Measurements from ENCODE around the gene OR2T12.
"Not testable (repeated sequence)": the region's sequence is repeated elsewhere in the genome, so short reads cannot be mapped to it uniquely, and the experiment has no call there.

The OR2T12 gene, protein sequence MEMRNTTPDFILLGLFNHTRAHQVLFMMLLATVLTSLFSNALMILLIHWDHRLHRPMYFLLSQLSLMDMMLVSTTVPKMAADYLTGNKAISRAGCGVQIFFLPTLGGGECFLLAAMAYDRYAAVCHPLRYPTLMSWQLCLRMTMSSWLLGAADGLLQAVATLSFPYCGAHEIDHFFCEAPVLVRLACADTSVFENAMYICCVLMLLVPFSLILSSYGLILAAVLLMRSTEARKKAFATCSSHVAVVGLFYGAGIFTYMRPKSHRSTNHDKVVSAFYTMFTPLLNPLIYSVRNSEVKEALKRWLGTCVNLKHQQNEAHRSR

DNA sequence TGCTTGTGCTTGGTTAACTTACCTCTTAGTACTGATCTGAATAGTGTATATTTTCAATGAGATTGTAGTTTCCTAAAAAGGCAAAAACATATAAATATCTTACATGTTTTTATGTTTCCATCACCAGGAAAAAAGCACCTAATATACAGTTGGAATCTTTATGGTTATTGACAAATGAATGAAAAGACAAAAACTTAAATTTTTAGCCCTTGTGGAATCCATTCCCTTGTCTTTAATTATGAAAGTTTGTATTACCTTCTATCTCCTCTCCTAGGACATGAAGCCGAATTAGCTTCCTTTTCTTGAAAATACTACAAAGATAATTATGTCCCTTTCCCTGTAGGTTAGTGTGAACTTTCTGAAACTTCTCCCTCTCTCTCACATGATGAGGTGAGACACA lies at the start of gene OR2T12:
OR2T12 (minus strand) TSS at position 101 of the 400 bp plus-strand sequence. CDS start 7,846 bp downstream, outside the sequence.
- DNase-seq: no peak

DNA sequence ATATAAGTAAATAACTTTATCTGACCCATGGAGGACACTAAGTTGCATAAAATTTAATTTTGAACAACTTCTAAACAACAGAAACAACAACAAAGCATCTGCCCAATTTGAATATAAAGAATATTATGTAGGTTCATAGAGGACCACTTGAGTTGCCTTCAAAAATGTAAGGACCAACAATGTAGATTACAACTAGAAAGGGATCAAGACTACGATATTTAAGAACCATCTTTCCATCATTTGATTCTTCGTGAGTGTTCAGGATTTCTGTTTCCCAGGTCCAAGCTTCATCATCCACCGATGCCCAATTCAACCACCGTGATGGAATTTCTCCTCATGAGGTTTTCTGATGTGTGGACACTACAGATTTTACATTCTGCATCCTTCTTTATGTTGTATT lies 45.3 kb upstream of the OR2T12 start, which contains the start of gene OR14C36:
OR14C36 (plus strand) TSS at position 301 of the 400 bp plus-strand sequence; CDS start at position 301, 0 bp downstream.
- no peak for DNase-seq

DNA sequence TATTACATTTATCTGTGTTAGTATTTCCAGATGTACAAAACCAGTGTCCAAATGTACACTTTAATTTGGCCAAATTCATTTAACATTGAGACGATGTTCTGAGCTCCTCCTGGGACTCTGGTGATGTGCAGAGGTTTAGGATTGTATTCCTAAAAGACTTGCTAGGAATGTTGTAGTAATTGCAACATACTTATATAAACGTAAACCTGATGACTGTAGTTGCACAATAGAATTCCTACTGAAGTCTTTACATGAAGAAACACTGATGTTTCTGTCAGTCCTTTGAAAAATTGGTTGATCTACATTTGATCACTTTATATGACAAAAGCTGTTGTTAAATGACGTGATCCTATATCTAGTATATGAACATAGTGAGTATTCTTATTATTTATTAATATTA lies 40.2 kb upstream of the OR2T12 start:
- no peak for DNase-seq

DNA sequence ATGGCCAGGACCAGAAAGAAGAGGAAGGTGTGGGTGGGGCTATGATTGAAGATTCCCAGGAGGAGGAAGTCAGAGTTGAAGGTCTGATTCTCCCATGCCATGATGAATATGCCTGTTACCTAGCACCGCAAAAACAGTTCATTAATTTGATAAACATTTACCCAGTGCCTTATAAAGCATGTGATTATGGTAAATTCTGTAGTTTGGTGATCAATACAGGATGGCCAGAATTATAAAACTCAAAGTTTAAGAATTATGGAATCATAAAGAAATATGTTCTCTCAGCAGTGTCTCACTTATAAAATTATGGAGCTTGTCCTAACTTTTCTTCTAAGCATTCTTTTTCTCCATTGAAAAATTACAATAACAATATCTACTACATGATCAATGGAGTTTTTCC lies 21.2 kb upstream of the OR2T12 start, which contains the start of gene OR2M7:
OR2M7 (minus strand) TSS at position 101 of the 400 bp plus-strand sequence; CDS start at position 101, 0 bp downstream.
- no peak for DNase-seq

DNA sequence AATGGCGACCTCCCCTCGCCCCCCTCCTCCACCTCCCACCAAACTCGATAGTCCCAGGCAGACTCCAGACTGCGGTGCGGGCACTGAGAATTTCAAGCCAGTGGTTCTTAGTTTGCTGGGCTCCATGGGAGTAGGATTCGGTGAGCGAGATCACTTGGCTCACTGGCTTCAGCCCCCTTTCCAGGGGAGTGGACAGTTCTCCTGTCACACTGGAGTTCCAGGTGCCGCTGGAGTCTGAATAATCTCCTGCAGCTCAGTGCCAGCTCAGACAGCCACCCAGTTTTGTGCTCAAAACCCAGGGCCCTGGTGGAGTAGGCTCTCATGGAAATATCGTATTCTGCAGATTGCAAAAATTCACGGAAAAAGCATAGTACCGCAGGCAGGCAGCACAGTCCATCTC lies 13.6 kb upstream of the OR2T12 start:
- DNase-seq: no peak

DNA sequence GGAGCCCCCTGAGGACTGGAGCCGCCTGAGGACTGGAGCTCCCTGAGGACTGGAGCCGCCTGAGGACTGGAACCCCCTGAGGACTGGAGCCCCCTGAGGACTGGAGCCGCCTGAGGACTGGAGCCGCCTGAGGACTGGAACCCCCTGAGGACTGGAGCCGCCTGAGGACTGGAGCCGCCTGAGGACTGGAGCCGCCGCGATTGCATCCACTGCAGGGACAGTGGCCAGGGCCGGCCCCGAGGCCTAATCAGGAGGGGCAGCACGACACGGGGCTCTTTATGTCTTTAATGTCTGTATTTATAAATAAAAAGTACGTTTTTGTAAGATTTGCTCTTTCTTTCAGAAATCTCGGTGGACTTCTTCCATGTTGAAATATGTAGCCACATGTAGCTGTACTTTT lies 3.5 kb upstream of the OR2T12 start:
- DNase-seq: not testable (repeated sequence)

DNA sequence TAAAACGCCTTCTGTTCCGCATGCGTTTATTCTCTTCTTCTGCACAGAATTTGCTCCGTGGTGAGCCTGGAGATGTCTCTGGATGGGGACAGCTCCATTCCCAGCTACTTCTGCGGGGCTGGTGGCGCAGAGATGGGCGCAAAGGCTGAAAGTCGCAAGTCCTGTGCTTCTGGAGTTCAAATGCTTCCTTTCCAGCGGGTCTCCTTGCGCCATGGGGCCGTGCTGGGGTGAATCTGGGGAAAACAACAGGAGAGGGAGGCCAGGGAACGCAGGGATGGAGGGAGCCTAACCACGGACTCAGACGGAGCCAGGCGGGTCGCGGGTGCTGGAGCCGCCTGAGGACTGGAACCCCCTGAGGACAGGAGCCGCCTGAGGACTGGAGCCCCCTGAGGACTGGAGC lies 2.9 kb upstream of the OR2T12 start:
- no peak for DNase-seq

DNA sequence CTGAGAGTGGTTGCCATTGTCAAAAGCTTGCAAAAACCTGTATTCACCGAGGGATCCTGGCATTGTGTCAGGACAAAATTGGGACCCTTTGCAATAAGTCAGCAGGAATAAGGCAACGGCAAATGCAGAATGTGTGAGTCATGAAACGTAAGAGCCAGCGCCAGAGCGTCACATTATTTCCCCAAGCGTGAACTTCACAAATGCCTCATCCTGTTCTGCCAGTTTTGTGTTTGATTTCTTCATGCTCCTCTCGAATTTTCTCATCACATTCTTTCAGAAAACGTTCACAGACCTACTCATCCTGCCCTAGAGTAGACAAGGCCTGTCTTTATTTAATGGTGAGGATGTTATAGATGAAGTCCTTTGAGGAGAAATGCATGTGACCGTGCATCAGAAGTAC lies 2.4 kb upstream of the OR2T12 start:
- not testable (repeated sequence) for DNase-seq

DNA sequence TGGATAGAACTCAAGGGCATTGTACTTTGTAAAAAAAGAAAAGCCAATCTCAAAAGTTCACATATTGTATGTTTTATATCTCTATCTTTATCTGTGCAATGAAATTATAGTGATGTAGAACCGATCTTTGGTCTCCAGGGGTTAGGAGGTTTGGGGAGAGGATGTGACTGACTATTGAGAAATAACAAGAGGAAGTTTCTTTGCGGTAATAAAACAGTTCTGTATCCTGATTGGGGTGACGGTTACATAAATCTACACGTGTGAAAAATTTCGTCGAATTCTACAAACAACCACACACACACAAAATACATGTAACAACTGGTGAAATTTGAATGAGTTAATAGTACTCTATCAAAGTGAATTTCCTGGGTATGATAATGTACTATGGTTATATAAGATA lies 14.8 kb downstream of the OR2T12 start:
- no peak for DNase-seq

DNA sequence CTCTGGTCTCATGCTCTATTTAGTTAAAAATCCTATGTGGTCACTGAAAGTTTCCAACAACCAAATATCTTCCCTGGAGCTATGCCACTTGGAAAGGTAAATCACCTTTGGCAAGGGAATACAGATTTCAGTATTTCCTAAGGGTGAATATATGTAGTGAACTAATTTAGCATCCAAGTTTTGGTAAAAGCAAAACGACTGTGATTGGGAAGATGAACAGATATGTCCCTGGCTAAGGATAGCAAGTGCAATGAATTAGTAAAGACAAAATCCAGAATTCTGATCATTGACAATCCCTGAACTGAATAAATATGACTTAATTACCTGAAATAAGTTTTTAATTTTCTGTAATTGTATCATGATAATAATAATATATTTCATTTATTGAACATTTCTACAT lies 25.3 kb downstream of the OR2T12 start, which contains the start of gene OR2T33:
OR2T33 (minus strand) TSS at position 101 of the 400 bp plus-strand sequence. CDS start 4,162 bp downstream, outside the sequence.
- no peak for DNase-seq

DNA sequence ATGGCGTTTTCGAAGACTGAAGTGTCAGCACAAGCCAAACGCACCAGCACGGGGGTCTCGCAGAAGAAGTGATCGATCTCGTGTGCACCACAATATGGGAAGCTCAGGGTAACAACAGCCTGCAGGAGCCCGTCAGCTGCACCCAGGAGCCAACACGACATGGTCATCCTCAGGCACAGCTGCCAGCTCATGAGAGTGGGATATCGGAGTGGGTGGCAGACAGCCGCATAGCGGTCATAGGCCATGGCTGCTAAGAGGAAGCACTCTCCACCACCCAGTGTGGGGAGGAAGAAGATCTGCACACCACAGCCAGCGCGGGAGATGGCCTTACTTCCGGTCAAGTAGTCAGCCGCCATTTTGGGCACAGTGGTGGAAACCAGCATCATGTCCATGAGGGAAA lies 30.0 kb downstream of the OR2T12 start:
- DNase-seq: not testable (repeated sequence)

DNA sequence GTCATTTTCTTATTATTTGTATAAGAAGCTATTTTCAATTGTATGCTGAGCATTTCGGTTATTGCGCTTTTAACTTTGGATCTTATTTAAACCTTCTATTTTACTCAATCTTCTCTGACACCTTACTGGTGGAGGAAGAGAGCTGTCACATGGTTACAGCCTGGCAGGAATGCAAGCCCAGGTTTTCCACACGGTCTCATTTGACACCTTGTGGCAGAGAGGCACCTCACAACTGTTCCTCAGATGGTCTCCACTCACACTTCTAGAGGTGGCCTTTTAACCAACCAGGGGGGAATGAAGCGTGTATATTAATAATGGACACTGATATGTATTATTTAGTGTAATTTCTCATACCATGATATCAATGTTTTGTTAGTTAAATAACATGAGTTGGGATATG lies 35.0 kb downstream of the OR2T12 start:
- DNase-seq: no peak

DNA sequence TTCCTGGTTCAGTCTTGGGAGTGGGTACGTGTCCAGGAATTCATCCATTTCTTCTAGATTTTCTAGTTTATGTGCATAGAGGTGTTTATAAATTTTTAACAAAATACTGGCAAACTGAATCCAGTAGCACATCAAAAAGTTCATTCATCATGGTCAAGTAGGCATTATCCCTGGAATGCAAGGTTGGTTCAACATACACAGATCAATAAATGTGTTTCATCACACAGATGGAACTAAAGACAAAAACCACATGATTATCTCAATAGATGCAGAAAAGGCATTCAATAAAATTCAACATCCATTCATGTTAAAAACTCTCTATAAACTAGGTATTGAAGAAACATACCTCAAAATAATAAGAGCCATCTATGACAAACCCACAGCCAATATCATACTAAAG lies 43.9 kb downstream of the OR2T12 start:
- DNase-seq: not testable (repeated sequence)

DNA sequence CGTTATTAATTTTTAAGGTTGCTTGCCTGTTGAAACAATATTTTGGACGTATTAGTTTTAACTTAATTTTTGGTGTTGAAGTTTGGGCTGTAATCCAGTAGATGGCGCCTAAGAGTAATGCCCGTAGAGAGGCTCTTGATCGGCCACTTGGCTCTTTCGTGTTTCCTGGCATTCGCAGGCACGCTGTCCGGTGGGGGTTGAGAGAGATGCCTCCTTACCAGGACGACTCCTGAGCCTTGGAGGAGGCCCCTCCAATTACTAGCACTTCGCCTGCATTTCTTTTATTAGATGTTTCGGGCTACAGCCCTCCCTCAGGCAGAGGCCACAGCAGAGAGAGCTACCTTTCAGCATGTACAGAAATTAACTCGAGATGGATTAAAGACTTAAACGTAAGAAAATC lies 60.0 kb downstream of the OR2T12 start:
- peak; percentile 4 for DNase-seq
